NCI-H1436 (cell line): Measurements from ENCODE around the gene YES1.
"Not testable (repeated sequence)": the region's sequence is repeated elsewhere in the genome, so short reads cannot be mapped to it uniquely, and the experiment has no call there.

Experiments
- DNase-seq: peaks from one replicate; lab custom pipeline; 2025; lab: John Stamatoyannopoulos, UW

Gene YES1

DNA sequence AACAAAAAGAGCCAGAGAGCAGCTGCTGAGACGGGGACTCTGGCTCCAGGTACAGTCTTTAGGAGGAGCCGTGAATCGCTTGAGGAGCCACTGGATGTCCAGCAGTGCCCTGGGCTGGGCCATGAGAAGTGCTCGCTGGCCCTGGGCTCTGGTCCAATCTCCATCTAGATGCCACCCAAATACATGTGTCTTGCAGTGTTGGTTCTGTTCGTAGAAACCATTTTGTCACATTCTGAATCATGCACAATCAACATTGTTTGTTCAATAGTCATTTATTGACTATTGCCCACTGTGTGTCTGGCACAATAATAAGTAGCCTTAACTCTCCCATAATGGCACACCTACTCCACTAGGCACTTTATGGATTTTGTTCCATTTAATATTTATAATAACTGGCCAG, 128.5 kb downstream of the YES1 start:
- no peak for DNase-seq

DNA sequence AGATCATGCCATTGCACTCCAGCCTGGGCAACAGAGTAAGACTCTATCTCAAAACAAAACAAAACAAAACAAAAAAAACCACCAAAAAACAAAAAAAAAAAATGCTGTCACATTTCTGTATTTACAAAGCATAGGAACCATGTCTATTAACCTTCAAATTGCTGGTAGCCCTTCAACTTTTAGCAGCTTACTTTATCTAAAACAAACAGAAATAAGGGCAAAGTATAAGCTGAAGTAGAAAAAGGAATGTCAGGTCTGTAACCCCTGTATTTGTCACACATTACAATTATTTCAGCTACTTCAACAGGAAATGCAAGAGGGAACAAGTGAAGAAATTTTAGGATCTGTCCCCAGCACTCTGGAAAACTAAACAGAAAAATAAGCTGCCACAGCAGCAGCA, 129.2 kb downstream of the YES1 start:
- DNase-seq = no peak

DNA sequence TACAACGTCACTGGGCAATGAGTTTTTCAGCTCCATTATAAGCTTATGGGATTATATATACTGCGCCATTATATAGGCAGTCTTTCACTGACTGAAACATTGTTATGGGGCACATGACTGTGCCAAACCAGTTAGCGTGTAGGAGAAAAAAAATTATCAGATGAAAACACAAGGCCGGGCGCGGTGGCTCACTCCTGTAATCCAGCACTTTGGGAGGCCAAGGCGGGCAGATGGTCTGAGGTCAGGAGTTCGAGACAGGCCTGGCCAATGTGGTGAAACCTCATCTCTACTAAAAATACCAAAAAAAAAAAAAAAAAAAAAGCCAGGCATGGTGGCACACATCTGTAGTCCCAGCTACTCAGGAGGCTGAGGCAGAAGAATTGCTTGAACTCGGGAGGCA, 129.6 kb downstream of the YES1 start:
- DNase-seq = not testable (repeated sequence)

DNA sequence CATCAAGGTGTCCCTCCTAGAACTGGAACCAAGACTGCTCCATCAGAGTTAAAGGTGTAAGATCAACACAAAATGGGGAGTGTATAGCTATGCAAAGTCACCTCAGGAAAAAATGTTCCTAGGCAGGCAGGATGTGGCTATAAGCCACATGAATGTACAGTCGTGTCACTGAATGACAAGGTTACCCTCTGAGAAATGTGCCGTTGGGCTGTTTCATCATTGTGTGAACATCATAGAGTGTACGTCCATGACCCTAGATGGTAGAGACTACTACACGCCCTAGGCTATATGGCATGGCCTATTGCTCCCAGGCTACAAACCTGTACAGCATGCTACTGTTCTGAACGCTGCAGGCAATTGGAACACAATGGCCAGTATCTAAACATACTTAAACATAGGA, 130.1 kb downstream of the YES1 start:
- no peak for DNase-seq

DNA sequence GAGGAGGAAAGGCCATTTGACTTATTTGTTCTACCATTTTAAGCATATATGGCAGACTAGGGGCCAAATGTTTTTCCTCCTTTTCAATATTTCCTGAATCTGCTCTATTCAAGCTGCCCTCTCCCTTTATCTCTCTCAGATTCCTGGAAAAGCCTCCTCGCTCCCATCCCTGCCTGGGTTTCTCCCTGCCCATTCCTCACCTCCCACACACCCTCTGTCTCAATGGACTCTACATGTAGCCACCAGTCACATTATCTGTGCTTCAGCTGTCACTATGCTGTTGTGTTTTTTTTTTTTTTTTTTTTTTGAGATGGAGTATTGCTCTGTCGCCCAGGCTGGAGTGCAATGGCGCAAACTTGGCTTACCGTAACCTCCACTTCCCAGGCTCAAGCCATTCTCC, 131.7 kb downstream of the YES1 start:
- DNase-seq = no peak

DNA sequence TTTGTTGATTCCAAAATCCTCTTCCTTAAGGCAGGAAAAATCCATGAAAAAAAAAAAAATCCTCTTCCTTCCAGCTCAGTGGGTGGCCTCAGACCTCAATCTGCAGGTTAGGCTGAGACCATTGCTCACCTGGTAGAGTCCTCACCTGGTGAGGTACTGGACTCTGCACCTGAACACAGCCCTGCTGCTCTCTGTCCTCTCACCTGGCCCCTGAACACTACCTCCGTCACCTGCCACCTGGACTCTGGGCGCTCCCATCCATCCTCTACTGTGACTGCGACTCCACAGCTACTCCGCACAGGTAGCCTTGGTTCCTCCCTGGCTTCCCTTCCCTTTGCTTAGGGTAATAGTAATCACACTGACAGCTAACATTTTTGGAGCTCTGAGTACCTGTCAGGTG, 132.5 kb downstream of the YES1 start:
- no peak for DNase-seq

DNA sequence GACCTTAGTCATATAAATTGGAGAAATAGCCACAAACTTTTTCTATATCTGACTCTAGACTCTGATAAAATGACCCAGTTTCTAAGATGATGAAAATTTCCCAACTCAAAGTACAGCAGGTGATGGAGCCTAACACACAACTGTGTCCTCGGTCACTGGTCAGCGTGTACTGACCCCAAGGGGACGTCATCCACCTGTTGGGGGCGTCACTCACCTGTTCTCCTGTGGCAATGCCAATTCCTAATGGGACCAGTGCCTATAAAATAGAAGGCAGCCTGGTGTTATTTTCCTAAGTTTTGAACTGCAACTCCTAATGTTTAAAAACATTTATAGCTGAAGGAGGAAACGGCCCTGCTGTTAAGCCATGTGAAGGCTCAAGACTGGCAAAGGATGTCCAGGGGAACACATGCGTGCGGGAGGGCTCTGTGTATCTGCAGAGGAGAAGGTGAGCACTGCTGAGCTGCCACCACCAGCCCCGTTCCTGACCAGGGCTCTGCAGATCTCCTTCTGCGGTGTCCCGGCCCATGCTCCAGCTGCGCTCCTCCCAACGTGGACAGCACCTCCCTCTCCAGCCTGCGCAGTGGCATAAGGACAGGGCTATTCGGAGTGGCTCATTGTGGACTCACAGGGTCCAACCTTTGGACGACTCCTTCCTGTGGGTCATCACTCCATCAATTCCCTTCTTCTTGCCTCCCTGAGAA, 133.4 kb downstream of the YES1 start:
- DNase-seq = no peak

DNA sequence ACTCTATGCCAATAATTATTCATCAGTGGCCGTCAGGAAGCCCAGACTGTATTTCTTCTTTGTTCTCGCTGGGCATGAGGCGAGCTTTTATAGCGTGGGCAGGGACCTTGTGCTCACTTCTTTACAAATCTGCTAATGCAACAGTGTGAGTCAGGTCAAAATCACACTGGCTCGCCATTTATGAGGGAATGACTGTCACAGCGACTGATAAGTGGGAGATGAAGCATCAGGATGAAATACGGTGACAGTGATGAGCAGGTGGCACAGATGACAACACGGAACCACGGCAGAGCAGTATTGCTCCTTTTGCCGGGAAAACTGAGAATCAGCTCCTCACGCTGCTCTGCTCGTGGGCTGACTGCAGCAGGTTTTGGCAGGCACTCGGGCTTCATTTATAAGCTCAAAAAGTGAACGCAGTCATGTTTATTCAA, 134.1 kb downstream of the YES1 start:
- no peak for DNase-seq

DNA sequence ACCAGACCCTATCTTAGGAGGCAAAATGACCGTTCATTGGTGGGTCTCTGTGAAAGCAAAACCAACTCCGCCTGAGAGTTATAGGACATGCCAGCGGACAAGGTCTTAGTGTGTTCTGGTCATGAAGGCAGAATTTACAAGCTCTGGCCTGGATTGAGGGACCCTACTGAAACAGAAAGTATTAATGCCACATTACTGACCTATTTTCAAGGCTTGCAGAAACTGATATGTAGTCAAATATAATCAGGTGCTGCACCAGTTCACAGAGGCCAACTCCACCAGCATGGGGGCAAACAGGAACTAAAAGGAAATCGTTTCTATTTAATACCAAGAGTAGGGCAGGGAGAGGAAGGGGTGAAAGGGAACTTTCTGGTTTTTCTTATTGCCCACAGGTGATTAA, 134.9 kb downstream of the YES1 start:
- DNase-seq = no peak

DNA sequence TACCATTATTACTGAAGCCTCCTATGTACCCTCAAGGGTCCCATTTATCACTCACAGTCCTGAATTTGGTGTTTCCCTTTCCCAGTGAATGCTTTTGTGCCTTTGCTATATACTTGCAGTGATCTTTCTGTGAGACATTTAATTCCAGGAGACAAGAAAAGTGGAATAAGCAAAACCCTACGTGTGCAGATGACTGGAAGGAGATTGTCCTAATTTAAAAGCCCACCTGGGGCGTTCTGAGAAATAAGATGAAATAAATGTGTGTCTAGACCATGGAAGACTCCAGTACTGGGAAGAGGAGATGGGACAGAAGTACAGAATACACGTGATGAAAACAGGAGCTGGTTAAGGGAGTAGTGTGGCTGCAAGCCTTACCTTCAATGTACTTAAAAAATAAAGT, 135.3 kb downstream of the YES1 start:
- no peak for DNase-seq

DNA sequence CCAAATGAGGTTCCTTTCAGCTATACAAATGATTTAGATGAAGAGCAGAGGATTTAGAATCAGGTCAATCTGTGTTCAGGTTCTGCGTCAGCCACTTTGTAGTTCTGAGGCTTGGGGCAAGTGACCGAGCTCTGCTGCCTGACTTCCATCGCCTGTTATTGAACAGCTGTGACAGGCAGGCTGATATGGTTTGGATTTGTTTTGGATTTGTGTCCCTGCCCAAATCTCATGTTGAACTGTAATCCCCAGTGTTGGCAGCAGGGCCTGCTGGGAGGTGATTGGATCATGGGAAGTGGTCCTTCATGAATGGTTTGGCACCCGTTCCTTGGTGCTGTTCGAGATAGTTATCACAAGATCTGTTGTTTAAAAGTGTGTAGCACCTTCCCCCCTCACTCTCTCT, 136.0 kb downstream of the YES1 start:
- no peak for DNase-seq

DNA sequence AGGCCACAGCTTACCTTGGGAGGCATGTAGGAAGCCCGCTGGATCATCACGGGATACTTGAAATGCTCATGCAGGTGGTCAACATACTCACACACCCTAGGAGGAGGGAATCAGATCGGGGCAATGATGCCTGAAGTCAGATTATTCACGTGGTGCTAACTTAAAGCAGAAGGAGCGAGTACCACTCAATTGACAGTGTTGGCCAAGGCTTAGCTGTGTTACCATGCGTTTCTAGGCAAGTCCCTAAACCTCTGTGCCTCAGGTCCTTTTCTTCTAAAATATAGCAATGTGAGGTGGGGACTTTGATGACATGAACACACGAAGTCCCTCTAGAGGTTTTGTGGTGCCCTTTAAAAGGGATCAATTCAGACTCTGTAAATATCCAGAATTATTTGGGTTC, 136.7 kb downstream of the YES1 start:
- DNase-seq = no peak

DNA sequence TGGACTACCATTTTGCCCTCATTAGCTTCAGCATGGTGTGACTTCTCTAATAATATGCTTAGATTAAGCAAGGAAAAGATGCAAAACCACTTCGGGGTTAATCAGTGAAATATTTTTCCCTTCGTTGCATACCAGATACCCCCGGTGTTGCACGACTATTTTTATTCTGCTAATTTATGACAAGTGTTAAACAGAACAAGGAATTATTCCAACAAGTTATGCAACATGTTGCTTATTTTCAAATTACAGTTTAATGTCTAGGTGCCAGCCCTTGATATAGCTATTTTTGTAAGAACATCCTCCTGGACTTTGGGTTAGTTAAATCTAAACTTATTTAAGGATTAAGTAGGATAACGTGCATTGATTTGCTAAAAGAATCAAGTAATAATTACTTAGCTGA, 138.3 kb downstream of the YES1 start:
- no peak for DNase-seq

DNA sequence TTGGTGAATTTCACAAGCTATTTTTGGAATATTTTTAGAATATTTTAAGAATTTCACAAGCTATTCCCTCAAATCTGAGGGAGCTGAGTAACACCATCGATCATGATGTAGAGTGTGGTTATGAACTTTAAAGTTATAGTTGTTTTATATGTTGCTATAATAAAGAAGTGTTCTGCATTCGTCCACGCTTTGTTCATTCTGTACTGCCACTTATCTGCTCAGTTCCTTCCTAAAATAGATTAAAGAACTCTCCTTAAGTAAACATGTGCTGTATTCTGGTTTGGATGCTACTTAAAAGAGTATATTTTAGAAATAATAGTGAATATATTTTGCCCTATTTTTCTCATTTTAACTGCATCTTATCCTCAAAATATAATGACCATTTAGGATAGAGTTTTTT, 138.7 kb downstream of the YES1 start:
- DNase-seq = no peak
